ENCODE data around the gene HRH4.

HRH4 gene

GRCh38 chr18:24509435-24509834 lies 49.0 kb downstream of the HRH4 start:
- DNase-seq (ENCODE audit: low read depth): no peak

- DNase-seq (ENCODE audit: low read depth): no peak
These were observed 54.0 kb downstream of the HRH4 start for GRCh38 chr18:24514439-24514838.

- no peak for DNase-seq (ENCODE audit: low read depth)
These were observed 55.3 kb downstream of the HRH4 start for GRCh38 chr18:24515721-24516120.

GRCh38 chr18:24516261-24516660 lies 55.8 kb downstream of the HRH4 start:
- no peak for DNase-seq (ENCODE audit: low read depth)

GRCh38 chr18:24517554-24517953 lies 57.1 kb downstream of the HRH4 start:
- no peak for DNase-seq (ENCODE audit: low read depth)

GRCh38 chr18:24518596-24518995 lies 58.2 kb downstream of the HRH4 start:
- DNase-seq (ENCODE audit: low read depth): no peak

Measured in stromal cell of bone marrow (primary cell).